HL-60 (cell line): ENCODE data around the gene MDM2.

Source experiments
- DNase-seq, 2 experiments: peaks; one replicate each; pipeline ENCODE4 v3.0.0-alpha.2; 2010 to 2020; ENCODE audit warnings: low read depth in 1 of 2, low spot score in 1 of 2
- H3K27ac ChIP-seq: fragments of 250-450 bp; sonication (Bioruptor Pico); replicated peaks from 2 replicates; pipeline ENCODE4 v1.5.1; 2020; ENCODE audit warnings: mild to moderate bottlenecking, moderate library complexity
- H3K27me3 ChIP-seq: fragments of 250-450 bp; sonication (Bioruptor Pico); 2 replicates; pipeline ENCODE4 v1.5.1; 2021; ENCODE audit warnings: mild to moderate bottlenecking, moderate library complexity; ENCODE audit not compliant: insufficient read depth, poor library complexity, severe bottlenecking
- H3K4me3 ChIP-seq: replicated peaks from 2 replicates; pipeline ENCODE4 v1.5.1; 2011; ENCODE audit warnings: mild to moderate bottlenecking, control low read depth, low read length; ENCODE audit not compliant: insufficient read depth
- CTCF ChIP-seq: IDR thresholded peaks from one replicate; pipeline ENCODE4 v1.5.1; 2011; ENCODE audit warnings: low read length, control low read depth, inconsistent platforms; ENCODE audit not compliant: insufficient read depth
- GABPA ChIP-seq: IDR thresholded peaks from 2 replicates; pipeline ENCODE4 v1.6.1; 2012; ENCODE audit warnings: low read depth
- POLR2AphosphoS5 ChIP-seq: IDR thresholded peaks from 2 replicates; pipeline ENCODE4 v1.6.1; 2012; ENCODE audit warnings: low read depth
- REST ChIP-seq: IDR thresholded peaks from 2 replicates; pipeline ENCODE4 v1.6.1; 2012; ENCODE audit warnings: low read depth; ENCODE audit not compliant: insufficient replicate concordance
- SPI1 ChIP-seq: IDR thresholded peaks from 2 replicates; pipeline ENCODE4 v1.6.1; 2012; ENCODE audit warnings: low read depth, mild to moderate bottlenecking, borderline replicate concordance

The MDM2 gene

GRCh38 chr12:68827895-68828671, 20.1 kb downstream of the MDM2 start:
- no peak overlapping the region for H3K4me3 ChIP-seq
- H3K27me3 ChIP-seq, result no peaks in the 10 kb centered on the region
- H3K27ac ChIP-seq, result no peak overlapping the region
- DNase-seq, result no peak
- no peak for TF ChIP-seq GABPA
- no peak for TF ChIP-seq REST
- no peak for TF ChIP-seq SPI1
- no peak for TF ChIP-seq POLR2AphosphoS5
- TF ChIP-seq CTCF, result no peak

GRCh38 chr12:68828672-68829068, 20.7 kb downstream of the MDM2 start:
- no peak for DNase-seq
- H3K4me3 ChIP-seq, result no peak overlapping the region
- TF ChIP-seq REST (no peak), GABPA (no peak), POLR2AphosphoS5 (no peak), CTCF (no peak), SPI1 (no peak)
- no peak overlapping the region for H3K27ac ChIP-seq
- H3K27me3 ChIP-seq, result no peaks in the 10 kb centered on the region

GRCh38 chr12:68831272-68831671, 23.3 kb downstream of the MDM2 start:
- H3K27me3 ChIP-seq, result no peaks in the 10 kb centered on the region
- no peak for DNase-seq
- no peak for TF ChIP-seq REST
- TF ChIP-seq SPI1, result no peak
- TF ChIP-seq POLR2AphosphoS5, result no peak
- no peak for TF ChIP-seq CTCF
- TF ChIP-seq GABPA, result no peak
- no peak overlapping the region for H3K4me3 ChIP-seq
- H3K27ac ChIP-seq, result no peak overlapping the region
